Measurements from ENCODE around the gene MYO19. TPM values are rescaled to one million over a fixed set of nuclear protein-coding genes. Genes with fewer than 3 reads are reported as not detected.
A peak's percentile ranks its signal among the peaks of the same experiment; 100 is the strongest.

The MYO19 gene
- total and polyA plus RNA-seq, 9 of the 15 experiments (the other 6 are each of a cell fraction or from before 2014, with no cell fraction given): 21.6 to 176 (median 129) TPM

DNA sequence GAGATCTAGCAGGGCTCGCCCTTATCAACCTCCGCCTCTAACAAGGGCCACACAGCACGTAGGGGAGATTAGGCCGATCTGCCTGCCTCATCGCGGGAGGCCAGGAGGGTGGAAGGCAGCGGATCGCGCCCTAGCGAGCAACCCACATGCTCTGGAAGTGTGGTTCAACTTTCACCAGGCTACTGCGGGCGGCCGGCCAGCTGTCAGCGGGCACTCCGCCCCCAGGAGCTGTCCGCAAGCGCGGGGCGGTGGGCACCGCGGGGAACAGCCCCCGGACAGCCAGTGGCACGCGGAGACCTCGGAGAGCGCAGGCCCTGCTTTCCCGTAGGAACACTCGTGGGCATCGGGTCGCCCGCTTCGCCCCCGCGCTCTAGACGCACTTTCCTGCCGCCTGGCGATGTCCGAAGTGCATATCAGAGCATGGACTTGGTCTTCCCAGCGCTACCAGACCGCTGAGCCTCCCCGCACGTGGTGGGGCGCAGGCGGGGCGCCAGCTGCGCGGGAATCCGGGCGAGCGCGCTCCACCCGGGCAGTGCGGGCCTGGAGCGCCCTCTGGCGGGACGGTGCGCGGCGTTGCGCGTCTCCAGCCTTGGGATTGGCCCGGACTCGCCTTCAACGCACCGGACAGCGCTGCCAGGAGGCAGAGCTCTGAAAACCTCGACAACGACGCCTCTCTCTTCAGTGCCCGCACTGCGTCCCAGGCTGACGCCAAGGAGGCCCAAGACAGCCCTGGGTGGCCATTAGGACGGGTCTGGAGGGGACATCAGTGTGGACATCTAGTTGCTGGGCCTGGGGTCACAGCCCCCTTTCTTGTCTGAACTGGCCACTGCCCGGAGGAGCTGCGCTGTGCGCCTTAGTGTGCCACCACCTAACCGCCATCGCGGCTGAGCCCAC is 51.8 kb downstream of the MYO19 start (continued):
- TF ChIP-seq, protein P1, sequence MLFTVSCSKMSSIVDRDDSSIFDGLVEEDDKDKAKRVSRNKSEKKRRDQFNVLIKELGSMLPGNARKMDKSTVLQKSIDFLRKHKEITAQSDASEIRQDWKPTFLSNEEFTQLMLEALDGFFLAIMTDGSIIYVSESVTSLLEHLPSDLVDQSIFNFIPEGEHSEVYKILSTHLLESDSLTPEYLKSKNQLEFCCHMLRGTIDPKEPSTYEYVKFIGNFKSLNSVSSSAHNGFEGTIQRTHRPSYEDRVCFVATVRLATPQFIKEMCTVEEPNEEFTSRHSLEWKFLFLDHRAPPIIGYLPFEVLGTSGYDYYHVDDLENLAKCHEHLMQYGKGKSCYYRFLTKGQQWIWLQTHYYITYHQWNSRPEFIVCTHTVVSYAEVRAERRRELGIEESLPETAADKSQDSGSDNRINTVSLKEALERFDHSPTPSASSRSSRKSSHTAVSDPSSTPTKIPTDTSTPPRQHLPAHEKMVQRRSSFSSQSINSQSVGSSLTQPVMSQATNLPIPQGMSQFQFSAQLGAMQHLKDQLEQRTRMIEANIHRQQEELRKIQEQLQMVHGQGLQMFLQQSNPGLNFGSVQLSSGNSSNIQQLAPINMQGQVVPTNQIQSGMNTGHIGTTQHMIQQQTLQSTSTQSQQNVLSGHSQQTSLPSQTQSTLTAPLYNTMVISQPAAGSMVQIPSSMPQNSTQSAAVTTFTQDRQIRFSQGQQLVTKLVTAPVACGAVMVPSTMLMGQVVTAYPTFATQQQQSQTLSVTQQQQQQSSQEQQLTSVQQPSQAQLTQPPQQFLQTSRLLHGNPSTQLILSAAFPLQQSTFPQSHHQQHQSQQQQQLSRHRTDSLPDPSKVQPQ (CRISPR knock-in tag; IDR thresholded peaks at IDR 0.05; ENCODE audit: borderline replicate concordance): no peak
- TF ChIP-seq EGR1 (conservative IDR thresholded peaks at IDR 0.05): 0 out of 2 replicates have a peak, but pooled peaks have one; percentile 21
- peak in 1 of 3 experiments; percentile 37 for TF ChIP-seq YY1 (IDR thresholded peaks at IDR 0.05; ENCODE audit: borderline replicate concordance in 1 of 3, control insufficient read depth in 1 of 3, extremely low read depth in 1 of 3, insufficient read depth in 3 of 3, insufficient read length in 1 of 3, insufficient replicate concordance in 2 of 3, low read depth in 1 of 3, low read length in 2 of 3)
- peak; percentile 26; the same call in 1 of the 2 replicates for TF ChIP-seq MYNN (IDR thresholded peaks at IDR 0.05)
- TF ChIP-seq MYNN (CRISPR knock-in tag; IDR thresholded peaks at IDR 0.05): no peak
- no peak for TF ChIP-seq RBM14 (IDR thresholded peaks at IDR 0.05; ENCODE audit: borderline replicate concordance, insufficient read depth, low read depth, low read length)
- no peak for TF ChIP-seq ZNF76 (CRISPR knock-in tag; IDR thresholded peaks at IDR 0.05; ENCODE audit: borderline replicate concordance)
- TF ChIP-seq, protein P2, sequence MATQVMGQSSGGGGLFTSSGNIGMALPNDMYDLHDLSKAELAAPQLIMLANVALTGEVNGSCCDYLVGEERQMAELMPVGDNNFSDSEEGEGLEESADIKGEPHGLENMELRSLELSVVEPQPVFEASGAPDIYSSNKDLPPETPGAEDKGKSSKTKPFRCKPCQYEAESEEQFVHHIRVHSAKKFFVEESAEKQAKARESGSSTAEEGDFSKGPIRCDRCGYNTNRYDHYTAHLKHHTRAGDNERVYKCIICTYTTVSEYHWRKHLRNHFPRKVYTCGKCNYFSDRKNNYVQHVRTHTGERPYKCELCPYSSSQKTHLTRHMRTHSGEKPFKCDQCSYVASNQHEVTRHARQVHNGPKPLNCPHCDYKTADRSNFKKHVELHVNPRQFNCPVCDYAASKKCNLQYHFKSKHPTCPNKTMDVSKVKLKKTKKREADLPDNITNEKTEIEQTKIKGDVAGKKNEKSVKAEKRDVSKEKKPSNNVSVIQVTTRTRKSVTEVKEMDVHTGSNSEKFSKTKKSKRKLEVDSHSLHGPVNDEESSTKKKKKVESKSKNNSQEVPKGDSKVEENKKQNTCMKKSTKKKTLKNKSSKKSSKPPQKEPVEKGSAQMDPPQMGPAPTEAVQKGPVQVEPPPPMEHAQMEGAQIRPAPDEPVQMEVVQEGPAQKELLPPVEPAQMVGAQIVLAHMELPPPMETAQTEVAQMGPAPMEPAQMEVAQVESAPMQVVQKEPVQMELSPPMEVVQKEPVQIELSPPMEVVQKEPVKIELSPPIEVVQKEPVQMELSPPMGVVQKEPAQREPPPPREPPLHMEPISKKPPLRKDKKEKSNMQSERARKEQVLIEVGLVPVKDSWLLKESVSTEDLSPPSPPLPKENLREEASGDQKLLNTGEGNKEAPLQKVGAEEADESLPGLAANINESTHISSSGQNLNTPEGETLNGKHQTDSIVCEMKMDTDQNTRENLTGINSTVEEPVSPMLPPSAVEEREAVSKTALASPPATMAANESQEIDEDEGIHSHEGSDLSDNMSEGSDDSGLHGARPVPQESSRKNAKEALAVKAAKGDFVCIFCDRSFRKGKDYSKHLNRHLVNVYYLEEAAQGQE (IDR thresholded peaks at IDR 0.05; ENCODE audit: borderline replicate concordance): peak; percentile 88
- TF ChIP-seq, protein P2 (CRISPR knock-in tag; IDR thresholded peaks at IDR 0.05; ENCODE audit: low read depth): 0 out of 2 replicates have a peak, but pooled peaks have one; percentile 50
- TF ChIP-seq KLF13 (tag; IDR thresholded peaks at IDR 0.05; ENCODE audit: borderline replicate concordance, low read depth): no peak
- TF ChIP-seq ASH1L (IDR thresholded peaks at IDR 0.05; ENCODE audit: borderline replicate concordance, low read depth, partially characterized antibody): no peak
- no peak for TF ChIP-seq ETV6 (IDR thresholded peaks at IDR 0.05; ENCODE audit: borderline replicate concordance in 1 of 2, low read depth in 2 of 2, low read length in 1 of 2)
- peak; percentile 94 for TF ChIP-seq ETV6 (CRISPR knock-in tag; IDR thresholded peaks at IDR 0.05; ENCODE audit: borderline replicate concordance)
- peak; percentile 99 for TF ChIP-seq E2F3 (CRISPR knock-in tag; IDR thresholded peaks at IDR 0.05)
- peak; percentile 89; the same call in 1 of the 2 replicates for TF ChIP-seq FOXK1 (CRISPR knock-in tag; IDR thresholded peaks at IDR 0.05; ENCODE audit: borderline replicate concordance)

Data from K562 (cell line).